Measurements from ENCODE around the gene ELOVL7. TPM values are rescaled to one million over a fixed set of nuclear protein-coding genes. Genes with fewer than 3 reads are reported as not detected.

Gene ELOVL7
- total RNA-seq, 1 donor from 2014 or later: 5.5 TPM

DNA sequence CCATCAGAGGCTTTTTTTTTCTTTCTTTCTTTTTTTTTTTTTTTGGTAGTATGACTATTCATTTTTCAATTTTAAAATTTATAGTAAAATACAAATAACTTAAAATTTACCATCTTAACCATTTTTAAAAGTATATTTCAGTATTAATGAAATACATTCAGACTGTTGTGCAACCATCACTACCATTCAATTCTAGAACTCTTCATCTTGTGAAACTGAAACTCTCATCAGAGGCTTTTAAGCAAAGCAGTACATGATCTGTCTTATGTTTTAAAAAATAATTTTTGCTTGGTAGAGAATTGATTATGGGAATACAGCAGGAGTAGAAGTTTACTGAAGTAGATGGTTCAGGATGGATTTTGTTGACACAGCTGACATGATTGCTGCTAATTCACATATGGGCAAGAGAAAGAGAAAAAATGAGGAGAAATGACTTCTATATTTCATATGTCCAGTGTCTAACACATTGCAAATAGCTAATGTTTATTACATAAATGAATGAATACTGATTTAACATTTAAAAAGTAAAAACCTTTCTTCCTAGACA, 13.4 kb downstream of the ELOVL7 start:
- Histone ChIP-seq H3K36me3 (no peaks in the 10 kb centered on the region), H2AFZ (replicated peaks) (no peak overlapping the region), H3F3A (ENCODE audit: low read depth) (no peaks in the 10 kb centered on the region), H3K4me3 (no peak overlapping the region), H3K9ac (no peak overlapping the region), H3K27ac (no peak overlapping the region), H3K4me1 (no peaks in the 10 kb centered on the region), H3K27me3 (no peaks in the 10 kb centered on the region), H3K79me2 (ENCODE audit: low read depth) (no peaks in the 10 kb centered on the region), H3K9me3 (ENCODE audit: low read depth) (no peaks in the 10 kb centered on the region), H4K20me1 (ENCODE audit: low read depth) (no peaks in the 10 kb centered on the region), H3K4me2 (no peak overlapping the region)
- DNase-seq (ENCODE audit: low spot score): no peak
- no peak overlapping the region for H3K4me3 Mint-ChIP-seq
- H3K27me3 Mint-ChIP-seq (ENCODE audit: insufficient read depth, low read depth): no peaks in the 10 kb centered on the region
- no peak overlapping the region for H3K27ac Mint-ChIP-seq
- TF ChIP-seq EZH2 (IDR thresholded peaks at IDR 0.05) (no peak), EZH2phosphoT487 (IDR thresholded peaks at IDR 0.05) (no peak), CTCF (IDR thresholded peaks at IDR 0.05) (no peak)
- no peaks in the 10 kb centered on the region for H3K9me3 Mint-ChIP-seq
- no peaks in the 10 kb centered on the region for H3K36me3 Mint-ChIP-seq
- H3K4me1 Mint-ChIP-seq: no peaks in the 10 kb centered on the region

- Histone ChIP-seq H3K27me3 (no peaks in the 10 kb centered on the region), H3K4me1 (no peaks in the 10 kb centered on the region), H3K4me2 (no peak overlapping the region), H3K9me3 (ENCODE audit: low read depth) (no peaks in the 10 kb centered on the region), H3K27ac (no peak overlapping the region), H4K20me1 (ENCODE audit: low read depth) (no peaks in the 10 kb centered on the region), H3F3A (ENCODE audit: low read depth) (no peaks in the 10 kb centered on the region), H3K36me3 (no peaks in the 10 kb centered on the region), H3K9ac (no peak overlapping the region), H3K79me2 (ENCODE audit: low read depth) (no peaks in the 10 kb centered on the region), H3K4me3 (no peak overlapping the region), H2AFZ (replicated peaks) (no peak overlapping the region)
- H3K4me1 Mint-ChIP-seq: no peaks in the 10 kb centered on the region
- no peaks in the 10 kb centered on the region for H3K27me3 Mint-ChIP-seq (ENCODE audit: insufficient read depth, low read depth)
- TF ChIP-seq EZH2phosphoT487 (IDR thresholded peaks at IDR 0.05) (no peak), EZH2 (IDR thresholded peaks at IDR 0.05) (no peak), CTCF (IDR thresholded peaks at IDR 0.05) (no peak)
- no peak overlapping the region for H3K27ac Mint-ChIP-seq
- no peak overlapping the region for H3K4me3 Mint-ChIP-seq
- no peaks in the 10 kb centered on the region for H3K9me3 Mint-ChIP-seq
- H3K36me3 Mint-ChIP-seq: no peaks in the 10 kb centered on the region
- DNase-seq (ENCODE audit: low spot score): no peak
Measured at GRCh38 chr5:60829490-60830266, 14.4 kb downstream of the ELOVL7 start.

DNA sequence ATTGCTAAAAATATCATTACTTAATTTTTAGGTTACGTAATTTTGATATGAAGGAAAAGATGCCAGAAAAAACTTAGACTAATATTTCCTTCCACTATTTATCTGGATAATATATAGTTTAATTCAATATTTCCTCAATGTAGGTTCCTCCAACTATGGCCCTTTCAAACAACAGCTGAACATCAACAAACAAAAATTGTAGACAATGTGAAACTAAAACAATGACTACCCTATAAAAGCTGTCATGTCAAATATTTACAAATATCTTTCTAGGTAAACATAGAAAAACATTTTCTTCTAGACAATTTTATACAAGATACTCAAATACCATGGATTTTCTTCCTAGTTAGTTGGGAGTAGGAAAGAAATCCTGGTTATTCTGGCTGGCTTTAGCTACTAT, 16.9 kb downstream of the ELOVL7 start:
- Histone ChIP-seq H3K4me2 (no peak overlapping the region), H3K27me3 (no peaks in the 10 kb centered on the region), H3K9me3 (ENCODE audit: low read depth) (no peaks in the 10 kb centered on the region), H3K27ac (no peak overlapping the region), H3F3A (ENCODE audit: low read depth) (no peaks in the 10 kb centered on the region), H2AFZ (replicated peaks) (no peak overlapping the region), H3K4me3 (no peak overlapping the region), H3K79me2 (ENCODE audit: low read depth) (no peaks in the 10 kb centered on the region), H4K20me1 (ENCODE audit: low read depth) (no peaks in the 10 kb centered on the region), H3K9ac (no peak overlapping the region), H3K36me3 (no peaks in the 10 kb centered on the region), H3K4me1 (no peaks in the 10 kb centered on the region)
- Mint-ChIP-seq H3K9me3 (no peaks in the 10 kb centered on the region), H3K4me1 (no peaks in the 10 kb centered on the region), H3K27me3 (ENCODE audit: insufficient read depth, low read depth) (no peaks in the 10 kb centered on the region), H3K4me3 (no peak overlapping the region), H3K36me3 (no peaks in the 10 kb centered on the region), H3K27ac (no peak overlapping the region)
- no peak for DNase-seq (ENCODE audit: low spot score)
- TF ChIP-seq EZH2phosphoT487 (IDR thresholded peaks at IDR 0.05) (no peak), EZH2 (IDR thresholded peaks at IDR 0.05) (no peak), CTCF (IDR thresholded peaks at IDR 0.05) (no peak)

All from neural progenitor cell (in vitro differentiated cells).